Stimulated activated CD8-positive, alpha-beta memory T cell treated with anti-CD3 and anti-CD28 coated beads, Interleukin-12 subunit alpha, Interleukin-12 subunit beta, amount 100 ng/mL, for 1 hour (primary cell): ENCODE results near the gene ZBTB7A.

Experiments
- DNase-seq: peaks from one replicate; pipeline ENCODE4 v3.0.0-alpha.2; 2020; ENCODE audit warnings: low read depth

Gene ZBTB7A

GRCh38 chr19:4094291-4094690 is 27.6 kb upstream of the ZBTB7A start:
- no peak for DNase-seq

GRCh38 chr19:4093643-4094175 is 27.0 kb upstream of the ZBTB7A start:
- DNase-seq, result no peak

- no peak for DNase-seq
Measured at GRCh38 chr19:4090356-4091220, 23.9 kb upstream of the ZBTB7A start.

DNA sequence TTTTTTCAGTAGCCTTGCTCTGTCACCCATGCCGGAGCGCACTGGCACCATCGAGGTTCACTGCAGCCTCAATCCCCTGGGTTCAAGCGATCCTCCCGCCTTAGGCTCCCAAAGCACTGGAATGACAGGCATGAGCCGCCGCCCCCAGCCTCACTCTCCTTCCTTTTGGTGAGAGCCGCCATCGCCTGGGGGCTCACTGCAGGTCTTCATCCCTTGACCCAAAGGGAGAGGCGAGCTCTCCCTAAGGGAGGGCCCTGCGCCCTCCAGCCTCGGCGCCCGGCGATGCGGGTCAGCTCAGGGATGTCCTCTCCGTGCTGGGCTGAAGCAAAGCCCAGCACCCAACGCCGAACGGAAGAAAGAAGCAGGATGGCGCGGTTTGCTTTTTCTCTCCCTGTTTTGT is 23.2 kb upstream of the ZBTB7A start:
- no peak for DNase-seq

DNA sequence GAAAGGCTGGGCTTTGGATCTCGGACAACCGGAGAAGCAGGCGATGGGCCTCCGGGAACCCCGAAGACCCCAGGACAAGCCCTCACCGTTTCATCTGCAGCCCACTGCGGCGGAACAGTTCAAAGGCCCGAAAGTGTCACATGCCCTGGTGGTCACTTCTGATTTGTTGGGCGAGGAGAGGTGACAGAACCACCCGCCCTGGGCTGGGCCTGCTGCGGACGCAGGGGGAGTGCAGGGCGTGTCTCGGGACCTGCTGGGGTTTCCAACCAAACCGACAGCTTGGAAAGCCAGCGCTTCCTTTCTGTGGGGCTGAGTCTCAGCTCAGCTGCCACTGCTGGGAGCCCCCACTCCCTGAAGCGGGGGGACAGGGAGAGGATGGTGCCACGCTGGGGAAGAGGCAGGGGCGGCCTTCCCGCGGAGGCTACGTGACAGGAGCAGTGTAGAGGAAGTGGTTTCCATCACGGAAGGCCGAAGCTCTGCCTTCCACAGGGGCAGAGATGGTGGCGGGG is 22.8 kb upstream of the ZBTB7A start:
- DNase-seq, result peak; percentile 24

DNA sequence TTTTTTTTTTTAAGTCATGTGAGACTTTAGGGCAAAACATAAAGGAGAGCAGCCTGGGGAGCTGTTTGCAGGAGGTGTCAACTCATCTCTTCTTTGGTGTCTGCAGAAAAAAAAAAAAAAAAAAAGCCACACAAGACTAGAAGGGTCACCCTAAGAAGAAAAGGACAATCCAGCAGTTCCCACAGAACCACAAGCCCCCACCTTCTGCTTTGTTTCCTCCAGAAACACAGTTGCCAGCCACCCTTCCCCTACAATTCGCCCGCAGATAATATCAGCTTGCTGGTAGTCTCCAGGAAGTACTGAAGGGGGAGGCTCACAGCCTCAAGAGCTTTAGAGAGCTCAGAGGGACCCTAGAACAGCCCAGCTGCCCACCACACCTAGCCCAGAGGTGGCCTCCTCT is 22.3 kb upstream of the ZBTB7A start:
- DNase-seq, result no peak

GRCh38 chr19:4087787-4088679 is 21.3 kb upstream of the ZBTB7A start:
- DNase-seq, result no peak

- DNase-seq, result no peak
Measured at GRCh38 chr19:4086411-4086867, 19.7 kb upstream of the ZBTB7A start.

GRCh38 chr19:4084547-4084877 is 17.8 kb upstream of the ZBTB7A start:
- DNase-seq, result no peak

DNA sequence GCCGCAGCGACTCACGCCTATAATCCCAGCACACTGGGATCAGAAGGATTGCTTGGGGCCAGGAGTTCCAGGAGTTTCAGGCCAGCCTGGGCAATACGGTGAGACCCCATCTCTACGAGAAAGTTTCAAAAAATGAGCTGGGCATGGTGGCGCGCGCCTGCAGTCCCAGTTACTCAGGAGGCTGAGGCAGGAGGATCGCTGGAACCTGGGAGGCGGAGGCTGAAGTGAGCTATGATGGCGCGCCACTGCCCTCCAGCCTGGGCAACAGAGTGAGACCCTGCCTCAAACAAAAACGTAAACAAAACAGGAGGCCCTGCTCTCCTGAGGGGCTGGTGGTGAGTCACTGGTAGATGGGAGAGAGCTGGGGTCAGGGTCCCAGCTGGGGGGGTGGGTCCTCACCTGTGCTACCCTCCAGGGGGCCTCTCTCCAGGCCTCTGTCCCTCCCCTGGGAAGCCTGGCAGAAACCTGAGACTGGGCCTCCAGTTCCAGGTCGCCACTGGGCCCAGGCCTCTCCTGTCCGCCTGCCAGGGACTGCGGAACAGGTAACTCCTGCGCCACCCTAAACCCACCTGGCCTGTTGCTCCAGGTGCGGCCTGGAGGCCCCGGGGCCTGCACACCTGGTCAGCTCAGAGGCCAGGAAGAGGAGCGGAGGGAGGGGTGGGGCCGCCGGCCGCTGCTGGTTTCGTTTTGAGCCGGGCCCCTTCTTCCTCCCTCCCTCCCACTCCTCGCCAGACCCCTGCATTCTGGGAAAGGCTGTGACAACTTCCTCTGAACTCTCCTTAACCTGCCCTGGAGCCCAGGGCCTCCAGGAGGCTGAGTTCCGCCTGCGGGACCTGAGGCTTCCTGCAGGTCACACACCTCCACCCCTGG is 17.2 kb upstream of the ZBTB7A start:
- DNase-seq, result no peak

- no peak for DNase-seq
Measured at GRCh38 chr19:4082172-4082571, 15.5 kb upstream of the ZBTB7A start.

DNA sequence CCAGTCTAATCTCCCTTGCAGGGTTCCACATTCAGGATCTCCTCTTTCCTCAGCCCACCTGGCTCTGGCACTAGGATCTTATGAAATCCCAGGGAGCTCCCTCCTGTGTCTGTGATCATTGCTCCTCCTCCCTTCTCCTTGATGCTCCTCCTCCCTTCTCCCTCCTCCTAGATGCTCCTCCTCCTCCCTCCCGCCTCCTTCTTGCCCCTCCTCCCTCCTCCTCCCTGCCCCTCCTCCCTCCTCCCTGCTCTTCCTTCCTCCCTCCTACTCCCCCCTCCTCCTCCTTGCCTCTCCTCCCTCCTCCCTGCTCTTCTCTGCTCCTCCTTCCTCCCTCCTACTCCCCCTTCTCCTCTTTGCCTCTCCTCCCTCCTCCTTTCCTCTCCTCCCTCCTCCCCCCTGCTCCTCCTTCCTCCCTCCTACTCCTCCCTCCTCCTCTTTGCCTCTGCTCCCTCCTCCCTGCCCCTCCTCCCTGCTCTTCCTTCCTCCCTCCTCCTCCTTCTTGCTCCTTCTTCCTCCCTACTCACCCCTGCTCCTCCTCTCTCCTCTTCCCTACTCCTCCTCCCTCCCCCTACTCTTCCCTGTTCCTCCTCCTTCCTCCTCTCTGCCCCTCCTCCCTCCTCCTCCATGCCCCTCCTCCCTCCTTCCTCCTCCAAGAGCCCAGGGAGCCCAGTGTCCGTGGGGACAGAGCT is 14.9 kb upstream of the ZBTB7A start:
- no peak for DNase-seq

DNA sequence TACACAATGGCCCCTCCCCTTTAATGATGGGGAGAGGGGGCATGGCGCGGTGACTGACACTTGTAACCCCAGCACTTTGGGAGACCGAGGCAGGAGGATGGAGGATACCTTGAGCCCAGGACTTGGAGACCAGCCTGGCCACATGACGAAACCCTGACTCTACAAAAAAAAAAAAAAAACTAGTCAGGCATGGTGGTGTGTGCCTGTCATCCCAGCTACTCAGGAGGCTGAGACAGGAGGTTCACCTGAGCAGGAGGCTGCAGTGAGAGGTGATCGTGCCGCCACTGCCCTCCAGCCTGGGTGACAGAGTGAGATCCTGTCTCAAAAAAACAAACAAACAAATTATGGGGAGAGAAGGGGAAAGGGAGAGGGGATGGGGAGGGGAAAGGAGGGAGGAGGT is 13.8 kb upstream of the ZBTB7A start:
- DNase-seq, result no peak

DNA sequence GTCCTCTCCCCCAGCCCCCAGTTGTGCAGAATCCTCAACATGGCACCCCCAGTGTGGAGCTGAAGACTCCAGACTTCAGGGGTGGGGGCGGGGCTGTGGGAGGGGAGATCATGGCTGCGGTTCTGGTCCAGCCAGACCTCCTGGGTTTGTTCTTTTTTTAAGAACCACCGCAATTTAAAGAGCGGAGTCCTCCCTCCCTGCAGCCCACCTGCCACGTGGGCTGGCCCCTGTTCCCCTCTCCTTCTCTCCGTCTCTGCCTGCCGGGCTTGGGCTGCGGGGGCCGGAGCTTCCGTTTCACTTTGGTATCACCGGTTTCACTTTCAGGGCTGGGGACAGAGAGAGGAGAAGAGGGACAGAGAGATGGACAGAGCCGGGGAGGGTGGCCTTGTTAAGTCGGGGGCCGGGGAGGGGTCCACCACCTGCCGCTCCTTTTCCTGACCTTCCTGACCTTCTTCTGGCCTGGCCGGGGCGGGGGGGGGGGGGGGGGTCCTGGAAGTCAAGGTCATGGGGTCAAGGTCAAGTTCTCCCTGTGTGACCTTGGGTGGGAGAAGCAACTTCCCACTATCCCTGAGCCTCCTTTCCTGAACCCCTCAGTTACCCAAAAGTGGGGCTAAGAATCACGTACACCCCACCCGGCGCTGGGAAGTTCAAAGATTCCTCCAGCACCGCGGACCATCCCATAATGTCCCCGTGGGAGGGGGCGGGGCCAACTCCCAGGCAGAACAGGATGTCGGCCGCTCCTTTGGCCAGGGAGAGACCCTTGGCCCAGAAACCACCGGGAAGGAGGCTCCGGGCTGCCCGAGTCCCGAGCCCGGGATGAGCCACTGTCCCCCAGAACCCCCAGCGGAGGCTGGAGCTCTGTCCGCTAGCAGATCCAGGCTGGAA is 11.3 kb upstream of the ZBTB7A start:
- DNase-seq, result no peak

DNA sequence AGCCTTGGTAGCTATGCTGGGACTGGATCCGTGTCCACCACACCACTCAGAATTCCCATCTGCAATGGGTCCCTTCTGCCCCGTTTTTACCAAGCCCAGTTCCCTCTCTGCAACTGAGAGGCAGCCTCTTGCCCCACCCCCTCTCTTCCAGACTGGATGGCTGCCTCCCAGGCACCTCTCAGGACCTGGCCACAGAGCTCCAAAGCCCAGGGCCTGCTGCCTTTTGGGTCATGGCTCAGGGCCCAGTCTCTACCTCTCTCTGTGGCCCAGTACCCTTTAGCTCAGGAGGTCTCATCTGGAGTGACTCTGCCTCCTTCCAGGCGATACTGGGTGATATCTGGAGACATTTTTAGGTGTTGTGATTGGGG is 10.3 kb upstream of the ZBTB7A start:
- DNase-seq, result no peak

GRCh38 chr19:4075373-4075772 is 8.7 kb upstream of the ZBTB7A start:
- DNase-seq, result no peak

DNA sequence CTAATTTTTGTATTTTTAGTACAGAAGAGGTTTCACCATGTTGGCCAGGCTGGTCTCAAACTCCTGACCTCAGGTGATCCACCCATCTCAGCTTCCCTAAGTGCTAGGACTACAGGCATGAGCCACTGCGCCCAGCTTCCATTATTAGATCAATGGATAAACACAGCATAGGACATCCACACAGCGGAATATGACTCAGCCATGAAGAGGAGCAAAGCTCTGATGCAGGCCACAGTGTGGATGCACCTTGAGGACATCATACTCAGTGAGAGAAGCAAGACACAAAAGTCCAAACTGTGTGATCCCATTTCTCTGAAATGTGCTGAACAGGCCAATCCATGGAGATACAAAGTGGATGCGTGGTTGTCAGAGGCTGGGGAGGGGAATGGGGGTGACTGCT is 4.9 kb upstream of the ZBTB7A start:
- DNase-seq, result no peak

GRCh38 chr19:4069331-4069959 is 2.7 kb upstream of the ZBTB7A start:
- DNase-seq, result no peak
